GM12864 (cell line): ENCODE results near the gene RREB1.
A peak's percentile ranks its signal among the peaks of the same experiment; 100 is the strongest.

Experiments
- DNase-seq: peaks from one replicate; pipeline ENCODE4 v3.0.0-alpha.2; 2011; ENCODE audit warnings: low read depth
- H3K4me3 ChIP-seq: 2 replicates; pipeline ENCODE4 v1.5.1; 2011; ENCODE audit warnings: mild to moderate bottlenecking, low read depth, low read length, control low read depth
- TF ChIP-seq, protein P1 (sequence below): IDR thresholded peaks from 2 replicates; pipeline ENCODE4 v1.5.1; 2011; ENCODE audit warnings: low read depth, mild to moderate bottlenecking, moderate library complexity, low read length, control low read depth, inconsistent platforms; ENCODE audit errors: missing control alignments

RREB1 gene

DNA sequence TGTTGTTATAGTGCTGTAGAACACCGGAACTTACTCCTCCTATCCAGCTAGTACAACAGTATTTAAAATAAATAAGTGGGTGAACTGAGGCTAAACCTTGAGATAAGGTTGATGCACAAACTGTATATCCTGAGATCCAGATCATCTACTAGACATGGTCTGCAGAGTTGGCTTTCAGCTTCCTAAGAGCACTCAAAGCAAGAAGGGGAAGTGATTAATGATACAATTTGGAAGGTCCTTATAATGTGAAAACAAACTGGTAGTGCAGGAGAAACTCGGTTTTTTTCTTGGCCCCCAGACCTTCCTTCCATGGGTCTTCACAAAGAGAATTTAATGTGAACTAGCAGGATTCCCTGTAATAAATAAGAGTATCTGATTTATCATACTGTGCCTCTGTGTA, 27.4 kb upstream of the RREB1 start:
- DNase-seq, result no peak
- no peak overlapping the region for H3K4me3 ChIP-seq
- TF ChIP-seq, protein P1, sequence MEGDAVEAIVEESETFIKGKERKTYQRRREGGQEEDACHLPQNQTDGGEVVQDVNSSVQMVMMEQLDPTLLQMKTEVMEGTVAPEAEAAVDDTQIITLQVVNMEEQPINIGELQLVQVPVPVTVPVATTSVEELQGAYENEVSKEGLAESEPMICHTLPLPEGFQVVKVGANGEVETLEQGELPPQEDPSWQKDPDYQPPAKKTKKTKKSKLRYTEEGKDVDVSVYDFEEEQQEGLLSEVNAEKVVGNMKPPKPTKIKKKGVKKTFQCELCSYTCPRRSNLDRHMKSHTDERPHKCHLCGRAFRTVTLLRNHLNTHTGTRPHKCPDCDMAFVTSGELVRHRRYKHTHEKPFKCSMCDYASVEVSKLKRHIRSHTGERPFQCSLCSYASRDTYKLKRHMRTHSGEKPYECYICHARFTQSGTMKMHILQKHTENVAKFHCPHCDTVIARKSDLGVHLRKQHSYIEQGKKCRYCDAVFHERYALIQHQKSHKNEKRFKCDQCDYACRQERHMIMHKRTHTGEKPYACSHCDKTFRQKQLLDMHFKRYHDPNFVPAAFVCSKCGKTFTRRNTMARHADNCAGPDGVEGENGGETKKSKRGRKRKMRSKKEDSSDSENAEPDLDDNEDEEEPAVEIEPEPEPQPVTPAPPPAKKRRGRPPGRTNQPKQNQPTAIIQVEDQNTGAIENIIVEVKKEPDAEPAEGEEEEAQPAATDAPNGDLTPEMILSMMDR, result no peak

DNA sequence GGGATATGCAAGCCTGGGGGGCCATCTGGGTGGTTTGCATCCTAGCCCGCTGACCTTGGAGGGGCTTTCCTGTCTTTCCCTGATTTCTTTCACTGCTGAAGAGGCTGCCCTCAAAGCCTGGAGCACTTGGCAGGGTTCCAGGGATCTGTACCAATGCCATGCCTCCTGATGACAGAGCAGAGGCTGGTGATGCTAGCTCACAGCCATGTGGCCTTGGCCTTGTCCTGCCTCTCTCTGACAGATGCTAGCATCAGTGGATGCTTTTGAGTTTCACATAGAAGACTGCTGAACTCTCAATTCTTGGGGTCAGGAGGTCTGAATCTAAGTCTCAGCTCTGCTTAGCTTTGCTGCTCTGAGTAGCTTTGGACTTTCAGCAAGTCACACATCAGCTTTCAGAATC, 21.9 kb upstream of the RREB1 start:
- no peak overlapping the region for H3K4me3 ChIP-seq
- TF ChIP-seq, protein P1, result no peak
- DNase-seq, result no peak

DNA sequence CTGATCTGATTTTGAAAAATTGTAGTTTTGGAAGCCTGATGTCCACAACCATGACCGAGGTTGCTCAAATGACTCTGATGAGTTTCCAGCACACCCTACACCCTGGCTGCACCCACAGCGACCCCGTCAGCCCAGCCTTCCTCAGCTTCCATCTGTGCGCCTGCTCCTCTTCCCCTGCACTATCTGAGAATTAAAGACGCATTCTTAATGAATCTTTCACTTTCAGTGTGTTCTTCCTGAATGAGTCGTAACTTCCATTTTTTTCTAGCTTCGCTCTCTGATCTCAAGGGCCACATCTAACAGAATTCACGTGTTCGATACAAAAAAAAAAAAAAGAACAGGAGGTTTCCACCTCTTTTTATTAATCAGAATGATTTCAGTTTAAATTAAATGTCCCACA, 21.3 kb upstream of the RREB1 start:
- TF ChIP-seq, protein P1, result peak; percentile 33
- H3K4me3 ChIP-seq, result peak overlapping the region; percentile 43; the same call in 1 of the 2 replicates

DNA sequence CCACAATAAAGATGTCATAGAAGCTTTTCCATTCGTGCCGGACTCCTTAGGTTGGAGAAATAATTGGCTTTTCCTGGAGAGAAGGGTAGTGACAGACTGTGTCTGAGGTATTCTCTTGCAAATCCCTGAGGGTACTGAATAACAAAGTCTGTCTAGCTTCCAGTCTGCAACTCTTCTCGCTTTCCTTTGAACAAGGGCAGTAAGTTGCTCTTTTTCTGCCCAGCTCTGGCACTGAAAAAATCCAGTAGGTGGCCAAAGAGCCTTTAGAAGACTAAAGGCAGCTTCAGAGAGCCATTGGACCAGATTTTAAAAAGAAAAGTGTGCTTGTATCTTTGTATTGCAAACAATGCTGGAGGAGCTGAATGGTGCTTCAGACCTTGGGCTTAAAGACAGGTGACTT, 20.7 kb upstream of the RREB1 start:
- TF ChIP-seq, protein P1, result peak; percentile 19
- no peak for DNase-seq
- peak overlapping the region; percentile 43 for H3K4me3 ChIP-seq

More for the DNA sequence above, 21.3 kb upstream of the RREB1 start:
- no peak for DNase-seq

GRCh38 chr6:7087491-7087979, 20.2 kb upstream of the RREB1 start:
- H3K4me3 ChIP-seq, result peak overlapping the region; percentile 43; the same call in 1 of the 2 replicates
- DNase-seq, result no peak
- TF ChIP-seq, protein P1, result no peak

DNA sequence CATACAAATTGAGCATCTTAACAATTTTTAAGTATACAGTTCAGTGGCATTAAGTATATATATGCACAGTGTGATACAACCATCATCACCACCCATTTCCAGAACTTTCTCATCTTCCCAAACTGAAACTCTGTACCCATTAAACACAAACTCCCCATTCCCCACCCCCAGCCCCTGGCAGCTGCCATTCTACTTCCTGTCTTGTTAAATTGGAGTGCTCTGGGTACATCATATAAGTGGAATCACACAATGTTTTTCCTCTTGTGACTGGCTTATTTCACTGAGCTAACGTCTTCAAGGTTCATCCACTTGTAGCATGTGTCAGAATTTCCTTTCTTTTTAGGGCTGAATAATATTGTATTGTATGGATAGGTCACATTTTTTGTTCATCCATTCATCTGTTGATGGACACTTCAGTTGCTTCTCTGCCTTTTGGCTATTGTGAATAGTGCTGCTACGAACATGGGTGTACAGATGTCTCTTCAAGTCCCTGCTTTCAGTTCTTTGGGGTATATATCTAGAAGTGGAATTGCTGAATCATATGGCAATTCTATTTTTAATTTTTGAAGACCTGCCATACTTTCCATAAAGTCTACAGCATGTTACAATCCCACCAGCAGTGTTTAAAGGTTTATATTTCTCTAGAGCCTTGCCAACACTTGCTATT, 19.6 kb upstream of the RREB1 start:
- no peak overlapping the region; the same call in 1 of the 2 replicates for H3K4me3 ChIP-seq
- no peak for DNase-seq
- TF ChIP-seq, protein P1, result no peak

- DNase-seq, result no peak
- TF ChIP-seq, protein P1, result no peak
- no peak overlapping the region for H3K4me3 ChIP-seq
Measured at GRCh38 chr6:7098993-7099392, 8.8 kb upstream of the RREB1 start.
